NCI-H526 (cell line): ENCODE measurements around the gene ABR.
A peak's percentile ranks its signal among the peaks of the same experiment; 100 is the strongest.
"Not testable (repeated sequence)": the region's sequence is repeated elsewhere in the genome, so short reads cannot be mapped to it uniquely, and the experiment has no call there.

Experiments used
- DNase-seq, 2 experiments: peaks; one replicate each; lab custom pipeline; 2025; lab: John Stamatoyannopoulos, UW

Gene ABR

GRCh38 chr17:1095090-1095852 is 84.5 kb downstream of the ABR start:
- DNase-seq = no peak

- no peak for DNase-seq
Measured at GRCh38 chr17:1094591-1094990, 85.2 kb downstream of the ABR start.

GRCh38 chr17:1091900-1092299 is 87.9 kb downstream of the ABR start:
- no peak for DNase-seq

GRCh38 chr17:1091190-1091534 is 88.6 kb downstream of the ABR start:
- DNase-seq = no peak

GRCh38 chr17:1090465-1091189 is 89.2 kb downstream of the ABR start:
- DNase-seq = peak in 1 of 2 experiments; percentile 42

- no peak for DNase-seq
Measured at GRCh38 chr17:1089915-1090314, 89.9 kb downstream of the ABR start.

- peak; percentile 89 to 95 for DNase-seq
Measured at GRCh38 chr17:1087381-1088241, 92.2 kb downstream of the ABR start.

- DNase-seq = peak; percentile 36 to 61
Measured at GRCh38 chr17:1083451-1084187, 96.2 kb downstream of the ABR start.

GRCh38 chr17:1082579-1082978 is 97.2 kb downstream of the ABR start:
- no peak for DNase-seq

- peak; percentile 52 to 84 for DNase-seq
Measured at GRCh38 chr17:1078831-1079561, 100.8 kb downstream of the ABR start.

GRCh38 chr17:1077986-1078711 is 101.6 kb downstream of the ABR start:
- DNase-seq = peak; percentile 20 to 58

GRCh38 chr17:1077581-1077985 is 102.2 kb downstream of the ABR start:
- DNase-seq = peak in 1 of 2 experiments; percentile 58

- no peak for DNase-seq
Measured at GRCh38 chr17:1076982-1077302, 102.8 kb downstream of the ABR start.

- DNase-seq = no peak
Measured at GRCh38 chr17:1076299-1076981, 103.3 kb downstream of the ABR start.

GRCh38 chr17:1074886-1075605 is 104.7 kb downstream of the ABR start:
- DNase-seq = no peak

- not testable (repeated sequence) for DNase-seq
Measured at GRCh38 chr17:1073963-1074625, 105.7 kb downstream of the ABR start.

- no peak for DNase-seq
Measured at GRCh38 chr17:1073241-1073962, 106.4 kb downstream of the ABR start.

- no peak for DNase-seq
Measured at GRCh38 chr17:1072551-1072961, 107.2 kb downstream of the ABR start.
